Measurements from ENCODE around the gene KIF26B.

The KIF26B gene

GRCh38 chr1:245211035-245211749 lies 56.4 kb downstream of the KIF26B start:
- no peak for DNase-seq

- DNase-seq = no peak
Measured at GRCh38 chr1:245211761-245212160, 57.0 kb downstream of the KIF26B start.

- no peak for DNase-seq
Measured at GRCh38 chr1:245212221-245212710, 57.5 kb downstream of the KIF26B start.

GRCh38 chr1:245213066-245213831 lies 58.5 kb downstream of the KIF26B start:
- no peak for DNase-seq

- DNase-seq = no peak
Measured at GRCh38 chr1:245215071-245215470, 60.3 kb downstream of the KIF26B start.

- no peak for DNase-seq
Measured at GRCh38 chr1:245216366-245217115, 61.8 kb downstream of the KIF26B start.

- DNase-seq = no peak
Measured at GRCh38 chr1:245217853-245218608, 63.2 kb downstream of the KIF26B start.

- DNase-seq = no peak
Measured at GRCh38 chr1:245220381-245220985, 65.7 kb downstream of the KIF26B start.

- no peak for DNase-seq
Measured at GRCh38 chr1:245221805-245222204, 67.0 kb downstream of the KIF26B start.

GRCh38 chr1:245222931-245223595 lies 68.3 kb downstream of the KIF26B start:
- DNase-seq = no peak

- no peak for DNase-seq
Measured at GRCh38 chr1:245225322-245226202, 70.8 kb downstream of the KIF26B start.

- DNase-seq = no peak
Measured at GRCh38 chr1:245226203-245226499, 71.4 kb downstream of the KIF26B start.

GRCh38 chr1:245229051-245229450 lies 74.3 kb downstream of the KIF26B start:
- DNase-seq = no peak

GRCh38 chr1:245232931-245233330 lies 78.1 kb downstream of the KIF26B start:
- no peak for DNase-seq

GRCh38 chr1:245234217-245235081 lies 79.7 kb downstream of the KIF26B start:
- DNase-seq = no peak

GRCh38 chr1:245235156-245235555 lies 80.4 kb downstream of the KIF26B start:
- no peak for DNase-seq

GRCh38 chr1:245240648-245241165 lies 85.9 kb downstream of the KIF26B start:
- no peak for DNase-seq

- DNase-seq = no peak
Measured at GRCh38 chr1:245241526-245242130, 86.8 kb downstream of the KIF26B start.

GRCh38 chr1:245242989-245243388 lies 88.2 kb downstream of the KIF26B start:
- no peak for DNase-seq
